GM19397 (cell line): ENCODE results near the gene GRIN2C.

Source experiments
- ATAC-seq: cut with Tn5 transposase; IDR thresholded peaks from one replicate; pipeline ENCODE4 v1.9.1; 2021; ENCODE audit warnings: mild to moderate bottlenecking, moderate library complexity; ENCODE audit not compliant: unreplicated experiment

The GRIN2C gene

DNA sequence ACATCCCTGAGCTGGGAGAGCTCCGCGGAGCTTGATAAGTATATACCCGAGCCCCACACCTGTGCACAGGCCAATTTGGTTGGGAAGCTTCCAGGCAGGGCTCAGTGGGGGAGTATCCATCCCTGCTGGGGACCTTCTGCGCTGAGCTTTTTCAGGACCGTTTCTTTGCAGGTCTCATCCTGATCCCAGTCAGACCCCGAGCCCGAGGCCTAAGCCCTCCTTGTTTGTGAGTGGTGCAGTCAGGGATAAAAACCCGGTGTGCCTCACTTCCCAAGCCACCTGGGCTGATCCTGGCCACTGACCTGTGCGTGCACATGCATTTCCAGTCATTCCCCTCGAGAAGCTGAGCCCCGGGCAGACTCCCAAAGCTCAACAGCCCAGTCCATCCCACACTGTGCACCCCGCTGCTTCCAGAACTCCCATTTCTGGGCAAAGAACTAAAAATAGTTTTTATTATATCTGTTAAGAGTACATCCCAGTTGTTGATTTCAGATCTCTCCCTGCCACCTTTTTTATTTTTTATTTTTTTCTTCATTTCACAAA is 56.2 kb downstream of the GRIN2C start:
- ATAC-seq: no peak

DNA sequence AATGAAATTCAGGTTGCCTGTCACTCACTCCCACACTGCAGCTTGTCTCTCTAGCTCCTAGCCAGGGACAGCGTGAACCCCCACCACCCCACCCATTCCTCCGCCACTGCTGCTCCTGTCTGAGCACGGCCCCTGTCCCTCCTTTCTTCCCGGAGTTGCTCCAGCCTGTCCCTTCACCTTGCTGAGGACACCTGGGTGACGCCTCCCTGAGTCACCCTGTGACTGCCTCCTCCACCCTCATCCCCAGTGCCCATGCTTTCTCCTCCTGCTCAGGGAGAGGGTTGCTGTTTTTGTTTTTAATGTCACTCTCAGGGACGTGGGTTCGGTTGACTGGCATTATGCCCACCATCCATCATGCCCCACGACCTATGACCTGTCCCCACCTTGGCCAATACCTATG is 57.8 kb downstream of the GRIN2C start:
- ATAC-seq: no peak

GRCh38 chr17:74800531-74800930 is 59.2 kb downstream of the GRIN2C start:
- ATAC-seq: no peak

GRCh38 chr17:74799097-74799496 is 60.6 kb downstream of the GRIN2C start:
- no peak for ATAC-seq

GRCh38 chr17:74798239-74798707 is 61.4 kb downstream of the GRIN2C start:
- ATAC-seq: no peak

GRCh38 chr17:74797824-74798223 is 61.9 kb downstream of the GRIN2C start:
- ATAC-seq: no peak

DNA sequence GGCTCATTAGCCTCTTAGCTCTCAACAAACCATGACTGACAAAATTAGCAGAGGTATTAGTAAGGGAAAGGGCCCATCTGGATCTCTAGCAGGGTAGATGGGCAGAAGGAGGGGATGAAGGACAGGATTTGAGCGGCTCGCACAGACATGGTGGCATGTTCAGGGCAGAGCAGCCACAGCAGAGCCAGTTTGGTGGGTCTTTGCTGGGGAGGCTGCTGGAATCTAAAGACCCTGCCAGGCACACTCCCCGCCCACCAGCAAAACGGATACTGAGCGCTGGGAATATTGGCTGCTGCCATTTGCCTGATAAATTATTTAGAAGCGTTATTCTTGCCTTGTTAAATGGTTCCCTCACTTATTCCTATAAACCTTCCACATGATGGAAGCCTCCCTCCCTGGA is 62.8 kb downstream of the GRIN2C start:
- ATAC-seq: no peak

GRCh38 chr17:74796211-74796610 is 63.5 kb downstream of the GRIN2C start:
- ATAC-seq: no peak

DNA sequence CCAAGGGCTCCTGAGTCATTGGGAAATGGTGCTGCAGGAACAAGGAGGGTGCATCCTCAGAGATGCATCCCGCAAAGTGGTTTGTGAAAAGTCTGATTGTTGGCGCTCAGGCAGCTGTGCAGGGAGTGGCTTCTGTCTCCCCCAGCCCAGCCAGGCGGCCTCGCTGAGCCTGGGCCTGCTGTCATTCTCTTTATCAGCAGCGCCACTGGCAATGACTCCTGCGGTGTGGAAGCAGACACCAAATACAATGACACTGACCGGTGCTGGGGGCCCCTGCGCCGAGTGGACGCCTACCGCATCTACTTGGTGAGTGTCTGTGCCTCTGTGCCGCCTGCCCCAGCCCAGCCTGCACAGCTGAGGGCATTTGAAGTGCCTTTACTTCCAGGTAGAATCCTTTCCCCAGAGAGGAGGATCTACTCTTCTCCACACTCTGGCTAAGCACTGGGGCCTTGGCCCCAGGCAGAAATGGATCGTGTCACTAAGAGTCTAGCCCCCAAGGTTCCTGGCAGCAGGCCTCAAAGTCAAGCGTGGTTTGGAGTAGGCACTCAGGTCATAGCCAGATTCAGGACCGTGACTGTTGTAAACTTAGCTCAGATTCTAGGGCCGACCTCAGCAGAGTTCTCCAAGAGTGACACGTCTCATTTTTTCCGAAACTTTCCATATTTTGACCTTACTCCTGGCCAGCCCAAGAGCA is 64.2 kb downstream of the GRIN2C start:
- ATAC-seq: no peak

GRCh38 chr17:74792586-74793105 is 67.0 kb downstream of the GRIN2C start:
- ATAC-seq: no peak
